HG03135 (cell line): Measurements from ENCODE around the gene SLC7A1.

ENCODE experiments used
- ATAC-seq: cut with Tn5 transposase; IDR thresholded peaks from one replicate; pipeline ENCODE4 v1.9.1; 2021; ENCODE audit warnings: mild to moderate bottlenecking, moderate library complexity; ENCODE audit not compliant: unreplicated experiment

Gene SLC7A1

GRCh38 chr13:29511980-29512379 lies 83.5 kb downstream of the SLC7A1 start:
- ATAC-seq, result no peak

GRCh38 chr13:29511106-29511796 lies 84.2 kb downstream of the SLC7A1 start:
- ATAC-seq, result no peak

GRCh38 chr13:29510651-29511084 lies 84.8 kb downstream of the SLC7A1 start:
- ATAC-seq, result no peak

GRCh38 chr13:29509999-29510589 lies 85.4 kb downstream of the SLC7A1 start:
- no peak for ATAC-seq

- no peak for ATAC-seq
Measured at GRCh38 chr13:29508876-29509252, 86.6 kb downstream of the SLC7A1 start.

GRCh38 chr13:29508130-29508875 lies 87.2 kb downstream of the SLC7A1 start:
- ATAC-seq, result peak; percentile 70

- ATAC-seq, result no peak
Measured at GRCh38 chr13:29507356-29507755, 88.1 kb downstream of the SLC7A1 start.

GRCh38 chr13:29505950-29506349 lies 89.5 kb downstream of the SLC7A1 start:
- no peak for ATAC-seq

- no peak for ATAC-seq
Measured at GRCh38 chr13:29505511-29505910, 90.0 kb downstream of the SLC7A1 start.

- ATAC-seq, result no peak
Measured at GRCh38 chr13:29504691-29505090, 90.8 kb downstream of the SLC7A1 start.

GRCh38 chr13:29503041-29503837 lies 92.2 kb downstream of the SLC7A1 start:
- no peak for ATAC-seq

- no peak for ATAC-seq
Measured at GRCh38 chr13:29502391-29503008, 93.0 kb downstream of the SLC7A1 start.

GRCh38 chr13:29501674-29502073 lies 93.8 kb downstream of the SLC7A1 start:
- ATAC-seq, result no peak

- no peak for ATAC-seq
Measured at GRCh38 chr13:29500386-29500785, 95.1 kb downstream of the SLC7A1 start.

- no peak for ATAC-seq
Measured at GRCh38 chr13:29499506-29500165, 95.9 kb downstream of the SLC7A1 start.

GRCh38 chr13:29498426-29499040 lies 97.0 kb downstream of the SLC7A1 start:
- ATAC-seq, result no peak

GRCh38 chr13:29497137-29497654 lies 98.3 kb downstream of the SLC7A1 start:
- no peak for ATAC-seq

- ATAC-seq, result no peak
Measured at GRCh38 chr13:29496241-29496712, 99.2 kb downstream of the SLC7A1 start.

GRCh38 chr13:29494520-29494919 lies 101.0 kb downstream of the SLC7A1 start:
- no peak for ATAC-seq
